A549 (cell line): ENCODE results near the gene VAMP5.

Experiments
- CHD2 ChIP-seq: fragments of 150-350 bp; IDR thresholded peaks from 2 replicates; pipeline ENCODE4 v1.6.1; 2014; ENCODE audit warnings: low read length; ENCODE audit not compliant: partially characterized antibody
- MAZ ChIP-seq: fragments of 150-350 bp; IDR thresholded peaks from 2 replicates; pipeline ENCODE4 v1.6.1; 2014; ENCODE audit warnings: antibody characterized with exemption, low read depth, low read length, borderline replicate concordance
- TF ChIP-seq, protein P1 (sequence below): fragments of >200 bp; sonication (Bioruptor Twin); formaldehyde crosslinking; IDR thresholded peaks from 3 replicates; pipeline ENCODE4 v1.5.1; 2016

- TF ChIP-seq CHD2 (no peak), MAZ (no peak)
- TF ChIP-seq, protein P1, sequence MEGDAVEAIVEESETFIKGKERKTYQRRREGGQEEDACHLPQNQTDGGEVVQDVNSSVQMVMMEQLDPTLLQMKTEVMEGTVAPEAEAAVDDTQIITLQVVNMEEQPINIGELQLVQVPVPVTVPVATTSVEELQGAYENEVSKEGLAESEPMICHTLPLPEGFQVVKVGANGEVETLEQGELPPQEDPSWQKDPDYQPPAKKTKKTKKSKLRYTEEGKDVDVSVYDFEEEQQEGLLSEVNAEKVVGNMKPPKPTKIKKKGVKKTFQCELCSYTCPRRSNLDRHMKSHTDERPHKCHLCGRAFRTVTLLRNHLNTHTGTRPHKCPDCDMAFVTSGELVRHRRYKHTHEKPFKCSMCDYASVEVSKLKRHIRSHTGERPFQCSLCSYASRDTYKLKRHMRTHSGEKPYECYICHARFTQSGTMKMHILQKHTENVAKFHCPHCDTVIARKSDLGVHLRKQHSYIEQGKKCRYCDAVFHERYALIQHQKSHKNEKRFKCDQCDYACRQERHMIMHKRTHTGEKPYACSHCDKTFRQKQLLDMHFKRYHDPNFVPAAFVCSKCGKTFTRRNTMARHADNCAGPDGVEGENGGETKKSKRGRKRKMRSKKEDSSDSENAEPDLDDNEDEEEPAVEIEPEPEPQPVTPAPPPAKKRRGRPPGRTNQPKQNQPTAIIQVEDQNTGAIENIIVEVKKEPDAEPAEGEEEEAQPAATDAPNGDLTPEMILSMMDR, result no peak
Measured at GRCh38 chr2:85635011-85635410, 50.8 kb downstream of the VAMP5 start.
